Nephron (organoid): ENCODE data around the gene CD46.

Source experiments
- H3K27ac Mint-ChIP-seq, 3 experiments: 2 replicates each; pipeline ENCODE4 v1.8.0; 2020; ENCODE audit warnings: mixed read lengths in 3 of 3, mild to moderate bottlenecking in 2 of 3, moderate library complexity in 1 of 3
- H3K27me3 Mint-ChIP-seq: 2 replicates; pipeline ENCODE4 v1.8.0; 2021; ENCODE audit warnings: low read depth, mild to moderate bottlenecking, moderate library complexity, mixed read lengths
- H3K36me3 Mint-ChIP-seq: 2 replicates; pipeline ENCODE4 v1.8.0; 2020; ENCODE audit warnings: low read depth, mixed read lengths
- H3K4me1 Mint-ChIP-seq: 2 replicates; pipeline ENCODE4 v1.8.0; 2020; ENCODE audit warnings: mixed read lengths
- H3K4me3 Mint-ChIP-seq, 3 experiments: 2 replicates each; pipeline ENCODE4 v1.8.0; 2020; ENCODE audit warnings: mild to moderate bottlenecking in 3 of 3, mixed read lengths in 3 of 3, moderate library complexity in 2 of 3
- H3K9me3 Mint-ChIP-seq: 2 replicates; pipeline ENCODE4 v1.8.0; 2020; ENCODE audit warnings: mixed read lengths
- TF ChIP-seq, protein P1 (sequence below), 3 experiments: fragments of 200-600 bp; sonication (generic); IDR thresholded peaks; one replicate each; pipeline ENCODE4 v1.5.0; 2021; ENCODE audit warnings: antibody characterized with exemption in 3 of 3; ENCODE audit not compliant: unreplicated experiment in 3 of 3

Gene CD46

GRCh38 chr1:207831517-207832327, 79.9 kb downstream of the CD46 start:
- Mint-ChIP-seq H3K9me3 (no peaks in the 10 kb centered on the region), H3K4me1 (no peaks in the 10 kb centered on the region), H3K4me3 (no peak overlapping the region), H3K27ac (no peak overlapping the region), H3K27me3 (no peaks in the 10 kb centered on the region), H3K36me3 (no peaks in the 10 kb centered on the region)
- TF ChIP-seq, protein P1, sequence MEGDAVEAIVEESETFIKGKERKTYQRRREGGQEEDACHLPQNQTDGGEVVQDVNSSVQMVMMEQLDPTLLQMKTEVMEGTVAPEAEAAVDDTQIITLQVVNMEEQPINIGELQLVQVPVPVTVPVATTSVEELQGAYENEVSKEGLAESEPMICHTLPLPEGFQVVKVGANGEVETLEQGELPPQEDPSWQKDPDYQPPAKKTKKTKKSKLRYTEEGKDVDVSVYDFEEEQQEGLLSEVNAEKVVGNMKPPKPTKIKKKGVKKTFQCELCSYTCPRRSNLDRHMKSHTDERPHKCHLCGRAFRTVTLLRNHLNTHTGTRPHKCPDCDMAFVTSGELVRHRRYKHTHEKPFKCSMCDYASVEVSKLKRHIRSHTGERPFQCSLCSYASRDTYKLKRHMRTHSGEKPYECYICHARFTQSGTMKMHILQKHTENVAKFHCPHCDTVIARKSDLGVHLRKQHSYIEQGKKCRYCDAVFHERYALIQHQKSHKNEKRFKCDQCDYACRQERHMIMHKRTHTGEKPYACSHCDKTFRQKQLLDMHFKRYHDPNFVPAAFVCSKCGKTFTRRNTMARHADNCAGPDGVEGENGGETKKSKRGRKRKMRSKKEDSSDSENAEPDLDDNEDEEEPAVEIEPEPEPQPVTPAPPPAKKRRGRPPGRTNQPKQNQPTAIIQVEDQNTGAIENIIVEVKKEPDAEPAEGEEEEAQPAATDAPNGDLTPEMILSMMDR (IDR thresholded peaks at IDR 0.05; ENCODE audit: unreplicated experiment in 3 of 3), result no peak

GRCh38 chr1:207832796-207833195, 80.9 kb downstream of the CD46 start:
- Mint-ChIP-seq H3K36me3 (no peaks in the 10 kb centered on the region), H3K4me1 (peaks cover 4% of the 10 kb centered on the region), H3K4me3 (no peak overlapping the region), H3K9me3 (no peaks in the 10 kb centered on the region), H3K27ac (no peak overlapping the region), H3K27me3 (no peaks in the 10 kb centered on the region)
- TF ChIP-seq, protein P1 (IDR thresholded peaks at IDR 0.05; ENCODE audit: unreplicated experiment in 3 of 3), result no peak

DNA sequence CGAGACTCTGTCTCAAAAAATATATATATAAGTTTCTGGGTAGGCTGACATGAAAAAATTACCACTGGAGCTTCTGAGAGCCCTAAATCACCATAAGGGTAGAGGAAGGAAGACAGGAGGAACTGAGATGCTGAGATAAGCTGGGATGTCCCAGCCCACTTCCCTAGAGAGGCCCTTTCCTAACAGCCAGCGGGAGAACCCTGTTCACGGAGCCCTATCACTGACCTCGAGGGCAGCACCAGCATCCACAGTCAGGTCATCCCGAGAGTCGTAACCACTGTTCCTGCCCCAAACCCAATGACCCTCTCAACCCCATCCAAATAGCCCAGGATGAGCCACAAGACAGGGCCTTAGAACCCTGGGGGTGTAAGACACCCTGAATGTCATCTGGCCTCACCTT, 81.5 kb downstream of the CD46 start:
- Mint-ChIP-seq H3K27me3 (no peaks in the 10 kb centered on the region), H3K4me1 (peaks cover 4% of the 10 kb centered on the region), H3K27ac (no peak overlapping the region), H3K36me3 (no peaks in the 10 kb centered on the region), H3K4me3 (no peak overlapping the region), H3K9me3 (no peaks in the 10 kb centered on the region)
- TF ChIP-seq, protein P1 (IDR thresholded peaks at IDR 0.05; ENCODE audit: unreplicated experiment in 3 of 3), result no peak

- Mint-ChIP-seq H3K27ac (peak overlapping the region in 1 of 3 experiments; percentile 66), H3K36me3 (no peaks in the 10 kb centered on the region), H3K4me3 (no peak overlapping the region), H3K4me1 (peaks cover 4% of the 10 kb centered on the region), H3K9me3 (no peaks in the 10 kb centered on the region), H3K27me3 (no peaks in the 10 kb centered on the region)
- TF ChIP-seq, protein P1 (IDR thresholded peaks at IDR 0.05; ENCODE audit: unreplicated experiment in 3 of 3), result no peak
These were observed 82.3 kb downstream of the CD46 start for GRCh38 chr1:207833956-207834660.

DNA sequence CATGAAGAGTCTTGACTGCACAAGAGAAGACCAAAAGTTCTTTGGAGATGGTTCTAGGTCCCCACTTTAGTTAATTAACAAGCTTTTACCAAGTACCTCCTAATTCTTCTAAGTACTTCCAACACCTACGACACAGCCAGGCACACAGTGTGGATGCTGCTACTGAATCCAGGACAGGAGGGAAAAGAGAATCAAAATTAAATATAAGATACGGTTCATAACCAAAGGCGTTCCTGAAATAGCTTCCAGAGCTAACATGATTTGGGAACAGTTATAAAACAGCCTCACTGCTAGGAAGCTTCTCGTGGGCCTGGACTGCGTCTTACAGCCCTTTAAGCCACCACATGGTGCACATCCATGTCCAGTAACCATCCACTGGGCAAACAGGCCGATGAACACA, 84.1 kb downstream of the CD46 start:
- no peaks in the 10 kb centered on the region for H3K27me3 Mint-ChIP-seq
- no peaks in the 10 kb centered on the region for H3K36me3 Mint-ChIP-seq
- H3K4me3 Mint-ChIP-seq, result no peak overlapping the region
- H3K4me1 Mint-ChIP-seq, result peaks cover 4% of the 10 kb centered on the region
- no peaks in the 10 kb centered on the region for H3K9me3 Mint-ChIP-seq
- H3K27ac Mint-ChIP-seq, result no peak overlapping the region
- TF ChIP-seq, protein P1 (IDR thresholded peaks at IDR 0.05; ENCODE audit: unreplicated experiment in 3 of 3), result no peak
